Gastroesophageal sphincter (tissue), 4 donors: Measurements from ENCODE around the gene ARFGEF2. TPM values are rescaled to one million over a fixed set of nuclear protein-coding genes. Genes with fewer than 3 reads are reported as not detected.

Experiments
- ATAC-seq: fragments of 150-250 bp; one replicate; pipeline ENCODE4 v1.9.1; 2016; ENCODE audit warnings: mild to moderate bottlenecking, moderate library complexity
- H3K27ac ChIP-seq, 4 donors: fragments of 200-600 bp; sonication (generic) in 3 of 4; 1 replicate in 3 of 4; 2 replicates in 1 of 4; pipeline ENCODE4 v1.5.1; 2016 to 2019
- H3K27me3 ChIP-seq: fragments of 200-600 bp; sonication (generic); one replicate; pipeline ENCODE4 v1.5.1; 2019
- H3K36me3 ChIP-seq, 2 donors: fragments of 200-600 bp; sonication (generic); one replicate each; pipeline ENCODE4 v1.5.1; 2019; ENCODE audit warnings: control low read depth in 1 of 2
- H3K4me1 ChIP-seq, 3 donors: fragments of 200-600 bp; sonication (generic); 1 replicate in 2 of 3; 2 replicates in 1 of 3; pipeline ENCODE4 v1.5.1; 2016 to 2019; ENCODE audit warnings: control low read depth in 2 of 3
- H3K4me3 ChIP-seq, 2 donors: fragments of 200-600 bp; sonication (generic); one replicate each; pipeline ENCODE4 v1.5.1; 2019; ENCODE audit warnings: mild to moderate bottlenecking in 1 of 2, moderate library complexity in 1 of 2
- H3K9me3 ChIP-seq, 3 donors: fragments of 200-600 bp; sonication (generic); one replicate each; pipeline ENCODE4 v1.5.1; 2017 to 2019; ENCODE audit warnings: control low read depth in 2 of 3
- EP300 ChIP-seq: sonication (generic); formaldehyde crosslinking; IDR thresholded peaks from one replicate; pipeline ENCODE4 v1.6.1; 2017; ENCODE audit warnings: antibody characterized with exemption, mild to moderate bottlenecking
- POLR2A ChIP-seq, 2 donors: fragments of 450-650 bp; IDR thresholded peaks; one replicate each; pipeline ENCODE4 v1.6.1; 2017; ENCODE audit warnings: antibody characterized with exemption in 2 of 2, mild to moderate bottlenecking in 2 of 2, moderate library complexity in 1 of 2
- POLR2AphosphoS5 ChIP-seq: sonication (generic); formaldehyde crosslinking; IDR thresholded peaks from one replicate; pipeline ENCODE4 v1.6.1; 2017; ENCODE audit warnings: antibody characterized with exemption
- WGBS, 2 donors: methylation state at CpG; one replicate each; pipeline ENCODE4 v1.1.5; 2018; ENCODE audit warnings: low coverage in 1 of 2; 5-methylcytosine and 5-hydroxymethylcytosine counted together
- total RNA-seq, 4 donors: library from RNA; depleted of rRNA; stranded (reverse); fragments of >200 nt; gene quantifications; one replicate each; pipeline ENCODE4 v1.1.0, GENCODE V29; 2016
- TF ChIP-seq, protein P1 (sequence below), 4 experiments: fragments of 200-600 bp in 2 of 4; fragments of 450-650 bp in 2 of 4; sonication (generic) in 1 of 4; IDR thresholded peaks; one replicate each; pipeline ENCODE4 v1.5.1; 2017 to 2019; ENCODE audit warnings: antibody characterized with exemption in 4 of 4, mild to moderate bottlenecking in 2 of 4, moderate library complexity in 2 of 4

ARFGEF2 gene
- total RNA-seq, 4 donors from 2014 or later: 42.6 to 101 (median 51.3) TPM

DNA sequence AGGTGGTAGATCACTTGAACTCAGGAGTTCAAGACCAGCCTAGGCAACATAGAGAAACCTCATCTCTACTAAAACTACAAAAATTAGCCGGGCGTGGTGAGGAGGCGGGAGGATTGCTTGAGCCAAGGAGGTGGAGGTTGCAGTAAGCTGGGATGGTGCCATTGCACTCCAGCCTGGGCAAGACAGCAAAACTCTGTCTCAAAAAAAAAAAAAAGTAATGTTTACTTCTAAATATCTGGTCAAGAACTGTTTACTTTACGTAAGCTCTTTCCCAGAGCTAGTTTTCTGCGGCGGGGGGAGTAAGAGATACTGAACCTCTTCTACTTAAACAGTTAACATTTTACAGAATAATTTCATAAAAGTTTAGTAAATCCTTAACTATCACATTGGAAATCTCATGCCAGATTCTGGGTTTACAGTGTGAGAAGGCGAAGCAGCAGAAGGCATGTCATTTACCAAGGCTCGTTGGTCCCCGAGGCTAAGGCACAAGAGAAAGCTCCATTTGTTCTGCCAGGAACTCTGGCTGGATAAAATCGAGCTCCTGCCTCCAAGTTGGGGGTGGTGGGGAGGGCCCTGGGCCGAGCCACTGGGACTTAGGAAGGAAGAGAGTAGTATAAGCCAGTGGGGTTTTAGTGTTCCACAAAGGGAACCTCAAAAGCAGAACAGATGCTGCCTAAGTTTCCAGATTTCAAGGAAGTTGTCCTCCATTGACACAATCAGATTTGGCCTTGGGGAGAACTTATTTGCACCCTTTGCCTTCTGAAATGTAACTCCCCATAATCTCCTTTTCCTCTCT is 41.7 kb downstream of the ARFGEF2 start:
- WGBS, 2 donors: 58 to 75% methylated on average over 9 to 11 of the region's 11 CpGs
- H3K4me1 ChIP-seq: peaks cover 5 to 29% (median 13%) of the 10 kb centered on the region in 3 donors
- no peak for ATAC-seq
- TF ChIP-seq POLR2AphosphoS5 (peak; percentile 14), POLR2A (IDR thresholded peaks at IDR 0.05) (no peak), EP300 (no peak)
- TF ChIP-seq, protein P1, sequence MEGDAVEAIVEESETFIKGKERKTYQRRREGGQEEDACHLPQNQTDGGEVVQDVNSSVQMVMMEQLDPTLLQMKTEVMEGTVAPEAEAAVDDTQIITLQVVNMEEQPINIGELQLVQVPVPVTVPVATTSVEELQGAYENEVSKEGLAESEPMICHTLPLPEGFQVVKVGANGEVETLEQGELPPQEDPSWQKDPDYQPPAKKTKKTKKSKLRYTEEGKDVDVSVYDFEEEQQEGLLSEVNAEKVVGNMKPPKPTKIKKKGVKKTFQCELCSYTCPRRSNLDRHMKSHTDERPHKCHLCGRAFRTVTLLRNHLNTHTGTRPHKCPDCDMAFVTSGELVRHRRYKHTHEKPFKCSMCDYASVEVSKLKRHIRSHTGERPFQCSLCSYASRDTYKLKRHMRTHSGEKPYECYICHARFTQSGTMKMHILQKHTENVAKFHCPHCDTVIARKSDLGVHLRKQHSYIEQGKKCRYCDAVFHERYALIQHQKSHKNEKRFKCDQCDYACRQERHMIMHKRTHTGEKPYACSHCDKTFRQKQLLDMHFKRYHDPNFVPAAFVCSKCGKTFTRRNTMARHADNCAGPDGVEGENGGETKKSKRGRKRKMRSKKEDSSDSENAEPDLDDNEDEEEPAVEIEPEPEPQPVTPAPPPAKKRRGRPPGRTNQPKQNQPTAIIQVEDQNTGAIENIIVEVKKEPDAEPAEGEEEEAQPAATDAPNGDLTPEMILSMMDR (IDR thresholded peaks at IDR 0.05): no peak
- H3K36me3 ChIP-seq: peaks cover 0 to 69% of the 10 kb centered on the region in 2 donors
- H3K27ac ChIP-seq: peak overlapping the region; percentile 8 to 74 (median 48)
- no peaks in the 10 kb centered on the region for H3K27me3 ChIP-seq
- no peak overlapping the region for H3K4me3 ChIP-seq
- no peaks in the 10 kb centered on the region for H3K9me3 ChIP-seq

DNA sequence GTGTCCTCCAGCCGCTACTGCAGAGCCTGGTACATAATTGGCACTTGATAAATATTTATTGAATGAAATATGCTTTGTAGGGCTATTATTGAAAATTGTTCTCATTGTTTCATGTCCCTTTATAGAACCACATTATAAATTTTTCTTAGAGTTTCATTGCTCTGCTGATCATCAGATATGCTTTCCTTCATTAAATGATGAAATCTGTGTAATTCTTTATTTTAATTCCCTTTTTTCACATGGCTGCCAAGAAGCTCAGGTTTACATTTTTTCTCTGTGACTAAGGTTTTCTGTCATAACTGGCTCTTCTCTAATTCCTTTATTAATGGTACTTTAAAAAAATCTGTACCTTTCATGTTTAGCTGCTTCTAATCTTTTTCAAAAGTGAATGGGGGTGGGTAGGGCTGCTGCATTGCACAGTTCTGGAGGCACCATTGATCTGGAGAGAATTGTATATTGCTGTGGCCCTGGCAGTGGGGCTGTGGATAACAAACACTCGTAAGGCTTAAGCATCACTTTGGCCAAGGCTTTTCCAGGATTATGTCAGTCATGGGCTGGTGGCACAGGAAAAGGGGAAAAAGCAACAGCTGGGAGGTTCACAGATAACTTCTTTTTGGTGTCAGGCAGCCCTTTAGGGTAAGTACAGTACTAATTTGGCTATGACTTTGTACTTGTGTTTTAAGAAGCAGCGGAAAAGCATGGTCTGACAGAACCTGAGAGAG is 43.8 kb downstream of the ARFGEF2 start:
- Histone ChIP-seq H3K36me3 (peaks cover 0 to 70% of the 10 kb centered on the region in 2 donors), H3K4me3 (no peak overlapping the region), H3K27ac (peak overlapping the region; percentile 49 to 79 (median 73)), H3K4me1 (peaks cover 5 to 29% (median 13%) of the 10 kb centered on the region in 3 donors), H3K27me3 (no peaks in the 10 kb centered on the region), H3K9me3 (no peaks in the 10 kb centered on the region)
- WGBS, 2 donors: 0 to 38% methylated on average over 1 to 3 of the region's 3 CpGs
- no peak for TF ChIP-seq POLR2A (IDR thresholded peaks at IDR 0.05)
- TF ChIP-seq, protein P1 (IDR thresholded peaks at IDR 0.05): no peak
- TF ChIP-seq POLR2AphosphoS5: peak; percentile 53
- no peak for TF ChIP-seq EP300
- no peak for ATAC-seq

DNA sequence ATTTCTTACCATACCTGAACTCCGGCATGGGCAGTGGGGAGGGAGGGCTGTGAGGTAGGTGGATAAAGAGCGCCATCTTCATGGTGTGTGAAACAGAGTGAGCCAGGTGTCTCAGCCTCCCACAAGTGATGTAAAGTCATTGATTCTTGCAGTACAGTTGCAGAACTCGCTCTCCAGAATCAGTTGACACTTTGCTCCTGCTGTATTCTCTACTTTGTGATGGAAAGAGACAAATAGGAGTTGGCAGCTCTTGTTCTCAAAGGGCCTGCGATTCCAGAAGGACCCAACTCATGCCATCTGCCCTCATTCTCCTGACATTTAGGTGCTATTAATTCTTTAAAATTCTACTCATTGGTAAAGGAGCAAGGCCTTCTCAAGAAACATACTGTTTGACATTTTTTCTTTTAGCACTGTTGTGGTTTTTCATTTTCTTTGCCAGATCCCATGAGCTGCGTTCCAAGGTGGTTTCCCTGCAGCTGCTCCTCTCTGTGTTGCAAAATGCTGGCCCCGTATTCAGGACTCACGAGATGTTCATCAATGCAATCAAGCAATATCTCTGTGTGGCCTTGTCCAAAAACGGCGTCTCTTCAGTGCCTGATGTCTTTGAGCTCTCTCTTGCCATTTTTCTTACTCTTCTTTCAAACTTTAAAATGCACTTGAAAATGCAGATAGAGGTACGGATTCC is 49.3 kb downstream of the ARFGEF2 start:
- Histone ChIP-seq H3K9me3 (no peaks in the 10 kb centered on the region), H3K27me3 (no peaks in the 10 kb centered on the region), H3K4me3 (no peak overlapping the region), H3K27ac (no peak overlapping the region), H3K36me3 (peaks cover 0 to 98% of the 10 kb centered on the region in 2 donors), H3K4me1 (peaks cover 1 to 15% (median 6%) of the 10 kb centered on the region in 3 donors)
- no peak for ATAC-seq
- WGBS, 2 donors: 83 to 89% methylated on average over 9 to 10 of the region's 10 CpGs
- TF ChIP-seq POLR2A (IDR thresholded peaks at IDR 0.05) (no peak), POLR2AphosphoS5 (no peak), EP300 (no peak)
- TF ChIP-seq, protein P1 (IDR thresholded peaks at IDR 0.05): no peak

DNA sequence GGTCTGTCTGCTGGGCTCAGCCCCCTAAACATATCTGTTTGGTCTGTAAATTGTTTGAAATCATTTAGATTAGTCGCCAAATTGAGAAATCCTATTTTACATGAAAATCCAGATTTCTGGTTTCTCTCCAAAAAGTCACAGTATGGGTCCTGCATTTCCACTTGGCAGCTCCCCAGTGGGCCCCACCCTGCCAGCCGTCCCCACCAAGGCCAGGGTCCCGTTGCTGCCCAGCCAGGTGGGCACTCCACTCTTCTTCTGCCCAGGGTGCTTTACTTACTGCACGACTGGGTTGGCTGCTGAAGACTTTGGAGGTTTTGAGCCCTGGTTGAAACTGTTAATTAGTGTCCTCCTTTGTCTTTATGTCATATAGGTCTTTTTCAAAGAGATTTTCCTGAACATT is 50.4 kb downstream of the ARFGEF2 start:
- peaks cover 0 to 99% of the 10 kb centered on the region in 2 donors for H3K36me3 ChIP-seq
- H3K4me1 ChIP-seq: peaks cover 0 to 12% (median 0%) of the 10 kb centered on the region in 3 donors
- no peak overlapping the region for H3K27ac ChIP-seq
- H3K27me3 ChIP-seq: no peaks in the 10 kb centered on the region
- ATAC-seq: no peak
- no peaks in the 10 kb centered on the region for H3K9me3 ChIP-seq
- no peak overlapping the region for H3K4me3 ChIP-seq
- 62 to 80% methylated on average over 3 to 4 of the region's 4 CpGs for WGBS, 2 donors
- TF ChIP-seq POLR2A (IDR thresholded peaks at IDR 0.05): no peak
- no peak for TF ChIP-seq EP300
- TF ChIP-seq, protein P1 (IDR thresholded peaks at IDR 0.05): no peak
- TF ChIP-seq POLR2AphosphoS5: no peak
